Keratinocyte (primary cell): ENCODE measurements around the gene CDK14. TPM values are rescaled to one million over a fixed set of nuclear protein-coding genes. Genes with fewer than 3 reads are reported as not detected.

Experiments used
- DNase-seq: peaks from one replicate; pipeline ENCODE4 v3.0.0-alpha.2; 2011; ENCODE audit warnings: low read depth, missing footprints, low spot score
- FAIRE-seq: peaks from 2 replicates; lab custom pipeline; 2011; peaks lifted over from hg19 to GRCh38; lab: Jason Lieb, UNC
- H2AFZ ChIP-seq: 2 replicates; pipeline ENCODE4 v1.6.0; 2012; ENCODE audit warnings: low read length, control low read depth, inconsistent platforms; ENCODE audit not compliant: control insufficient read depth
- H3K27ac ChIP-seq: 2 replicates; pipeline ENCODE4 v1.5.1; 2011; ENCODE audit warnings: low read length; ENCODE audit not compliant: control insufficient read depth, insufficient read depth
- H3K27me3 ChIP-seq: 3 replicates; pipeline ENCODE4 v1.6.0; 2011; ENCODE audit warnings: low read length; ENCODE audit not compliant: control insufficient read depth, insufficient read depth; ENCODE audit errors: extremely low read depth
- H3K36me3 ChIP-seq, 2 experiments: 2 replicates in 1 of 2; 3 replicates in 1 of 2; pipeline ENCODE4 v1.5.1; 2011; ENCODE audit warnings: low read length in 2 of 2, mild to moderate bottlenecking in 1 of 2; ENCODE audit not compliant: control insufficient read depth in 2 of 2, insufficient read depth in 2 of 2; ENCODE audit errors: extremely low read depth in 1 of 2
- H3K4me1 ChIP-seq: 3 replicates; pipeline ENCODE4 v1.5.1; 2011; ENCODE audit warnings: low read length; ENCODE audit not compliant: control insufficient read depth, insufficient read depth; ENCODE audit errors: extremely low read depth
- H3K4me2 ChIP-seq: 3 replicates; pipeline ENCODE4 v1.6.0; 2011; ENCODE audit warnings: low read depth, low read length; ENCODE audit not compliant: control insufficient read depth, insufficient read depth; ENCODE audit errors: extremely low read depth
- H3K4me3 ChIP-seq, 3 experiments: fragments of 200-600 bp in 1 of 3; sonication (generic) in 1 of 3; 2 replicates in 2 of 3; 3 replicates in 1 of 3; pipeline ENCODE4 v1.5.1; 2011 to 2016; ENCODE audit warnings: low read length in 3 of 3, mild to moderate bottlenecking in 3 of 3, control low read depth in 2 of 3, inconsistent platforms in 1 of 3, low read depth in 1 of 3, mixed read lengths in 1 of 3, mixed run types in 1 of 3, moderate library complexity in 1 of 3; ENCODE audit not compliant: control insufficient read depth in 2 of 3, insufficient read depth in 2 of 3; ENCODE audit errors: extremely low read depth in 1 of 3
- H3K79me2 ChIP-seq: 2 replicates; pipeline ENCODE4 v1.6.0; 2012; ENCODE audit warnings: low read length; ENCODE audit not compliant: control insufficient read depth, insufficient read depth
- H3K9ac ChIP-seq: 3 replicates; pipeline ENCODE4 v1.6.0; 2011; ENCODE audit warnings: low read length; ENCODE audit not compliant: control insufficient read depth, insufficient read depth; ENCODE audit errors: extremely low read depth
- H3K9me1 ChIP-seq: 3 replicates; pipeline ENCODE4 v1.6.0; 2011; ENCODE audit warnings: low read length; ENCODE audit not compliant: control insufficient read depth, insufficient read depth; ENCODE audit errors: extremely low read depth
- H3K9me3 ChIP-seq: 2 replicates; pipeline ENCODE4 v1.5.1; 2012; ENCODE audit warnings: low read depth, low read length; ENCODE audit not compliant: control insufficient read depth
- H4K20me1 ChIP-seq: 3 replicates; pipeline ENCODE4 v1.6.0; 2011; ENCODE audit warnings: low read length; ENCODE audit not compliant: control insufficient read depth, insufficient read depth; ENCODE audit errors: extremely low read depth
- CTCF ChIP-seq, 3 experiments: IDR thresholded peaks in 1 of 3; conservative IDR thresholded peaks in 1 of 3; optimal IDR thresholded peaks in 1 of 3; 2 replicates in 2 of 3; 3 replicates in 1 of 3; pipeline versions ENCODE3 to v1.5.1; 2011; ENCODE audit warnings: low read length in 3 of 3, mild to moderate bottlenecking in 3 of 3, moderate library complexity in 2 of 3, control low read depth in 1 of 3, inconsistent platforms in 1 of 3; ENCODE audit not compliant: insufficient read depth in 2 of 3; ENCODE audit errors: extremely low read depth in 1 of 3
- EZH2 ChIP-seq: IDR thresholded peaks from one replicate; pipeline ENCODE4 v1.6.1; 2012; ENCODE audit warnings: inconsistent platforms, mild to moderate bottlenecking, low read length, moderate library complexity
- dilution Hi-C: fragments of 300-500 bp; cut with MboI; formaldehyde crosslinking; loops from one replicate; pipeline ENCODE4 v1.7.0; 2020; ENCODE audit warnings: low sequenced_read_pairs; ENCODE audit not compliant: extremely low pct_ligation_motif_present
- polyA plus RNA-seq, 5 experiments: library from polyadenylated mRNA; depleted of rRNA in 3 of 5; stranded (reverse) in 3 of 5; stranded (forward) in 1 of 5; unstranded in 1 of 5; fragments of >200 nt; gene quantifications; 1 replicate in 1 of 5; 2 replicates in 3 of 5; 3 replicates in 1 of 5; pipeline versions ENCODE4 v1.2.1 to v1.2.3, GENCODE V29; 2011 to 2012; ENCODE audit warnings: missing spikeins in 2 of 5, low read depth in 1 of 5, low replicate concordance in 1 of 5

CDK14 gene
- polyA plus RNA-seq, 1 donor (not counting 4 experiments of a cell fraction or from before 2014, with no cell fraction given): 4.0 TPM

DNA sequence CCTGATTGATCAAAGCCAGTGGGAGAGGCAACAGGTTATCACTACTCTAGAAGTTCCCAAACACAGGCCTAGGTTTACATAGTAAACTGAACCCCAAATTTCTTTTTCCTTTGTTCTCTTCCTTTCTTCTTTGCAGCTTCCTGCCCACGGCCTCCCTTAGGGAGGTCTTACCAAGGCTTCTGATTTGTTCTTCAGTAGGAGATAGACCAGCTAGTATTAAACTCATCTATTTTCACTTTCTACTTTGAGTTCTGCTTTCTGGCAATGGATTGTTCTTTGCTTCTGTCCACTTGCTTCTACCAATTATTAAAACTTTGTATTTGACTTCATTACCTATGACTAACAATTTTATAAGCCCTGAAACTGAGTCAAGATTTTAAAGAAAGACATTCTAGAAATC lies 417.0 kb downstream of the CDK14 start:
- Histone ChIP-seq H3K9me3 (no peaks in the 10 kb centered on the region), H3K27ac (no peak overlapping the region), H3K79me2 (no peaks in the 10 kb centered on the region), H3K27me3 (no peaks in the 10 kb centered on the region), H4K20me1 (no peaks in the 10 kb centered on the region), H3K4me2 (no peak overlapping the region), H2AFZ (no peak overlapping the region), H3K4me1 (no peaks in the 10 kb centered on the region), H3K9ac (no peak overlapping the region), H3K4me3 (no peak overlapping the region), H3K36me3 (no peaks in the 10 kb centered on the region), H3K9me1 (no peaks in the 10 kb centered on the region)
- TF ChIP-seq EZH2: no peak
- TF ChIP-seq CTCF (optimal IDR thresholded peaks at IDR 0.05 in 1 of 3, IDR thresholded peaks at IDR 0.05 in 1 of 3, conservative IDR thresholded peaks at IDR 0.05 in 1 of 3; ENCODE audit: extremely low read depth in 1 of 3, insufficient read depth in 2 of 3, low read length in 3 of 3): no peak
- dilution Hi-C loops: no loop called here
- FAIRE-seq (no peak), DNase-seq (no peak)

GRCh38 chr7:91019686-91020385 lies 423.7 kb downstream of the CDK14 start:
- H4K20me1 ChIP-seq: no peaks in the 10 kb centered on the region
- DNase-seq (no peak), FAIRE-seq (no peak)
- no peak overlapping the region for H3K27ac ChIP-seq
- H3K4me2 ChIP-seq: no peak overlapping the region
- H3K79me2 ChIP-seq: no peaks in the 10 kb centered on the region
- no peaks in the 10 kb centered on the region for H3K9me1 ChIP-seq
- H3K36me3 ChIP-seq: no peaks in the 10 kb centered on the region
- dilution Hi-C loops: no loop called here
- no peak overlapping the region for H3K4me3 ChIP-seq
- H3K4me1 ChIP-seq: no peaks in the 10 kb centered on the region
- H3K27me3 ChIP-seq: no peaks in the 10 kb centered on the region
- H2AFZ ChIP-seq: no peak overlapping the region
- TF ChIP-seq CTCF (optimal IDR thresholded peaks at IDR 0.05 in 1 of 3, IDR thresholded peaks at IDR 0.05 in 1 of 3, conservative IDR thresholded peaks at IDR 0.05 in 1 of 3; ENCODE audit: extremely low read depth in 1 of 3, insufficient read depth in 2 of 3, low read length in 3 of 3) (no peak), EZH2 (no peak)
- H3K9ac ChIP-seq: no peak overlapping the region
- no peaks in the 10 kb centered on the region for H3K9me3 ChIP-seq
